ENCODE measurements around the gene VPS9D1. TPM values are rescaled to one million over a fixed set of nuclear protein-coding genes. Genes with fewer than 3 reads are reported as not detected.
A peak's percentile ranks its signal among the peaks of the same experiment; 100 is the strongest.

Gene VPS9D1
- total and polyA plus RNA-seq, 10 of the 15 experiments (the other 5 are each of a cell fraction or from before 2014, with no cell fraction given), result 0.65 to 4.2 (median 1.1) TPM

- TF ChIP-seq RBBP5 (conservative IDR thresholded peaks at IDR 0.05) (no peak), TARDBP (IDR thresholded peaks at IDR 0.05; ENCODE audit: borderline replicate concordance) (no peak), GABPA (IDR thresholded peaks at IDR 0.05; ENCODE audit: low read depth) (no peak), SREBF1 (IDR thresholded peaks at IDR 0.05; ENCODE audit: low read length) (no peak), SMC3 (IDR thresholded peaks at IDR 0.05; ENCODE audit: borderline replicate concordance, low read length) (no peak), HDAC2 (IDR thresholded peaks at IDR 0.05) (no peak)
- TF ChIP-seq, protein P1, sequence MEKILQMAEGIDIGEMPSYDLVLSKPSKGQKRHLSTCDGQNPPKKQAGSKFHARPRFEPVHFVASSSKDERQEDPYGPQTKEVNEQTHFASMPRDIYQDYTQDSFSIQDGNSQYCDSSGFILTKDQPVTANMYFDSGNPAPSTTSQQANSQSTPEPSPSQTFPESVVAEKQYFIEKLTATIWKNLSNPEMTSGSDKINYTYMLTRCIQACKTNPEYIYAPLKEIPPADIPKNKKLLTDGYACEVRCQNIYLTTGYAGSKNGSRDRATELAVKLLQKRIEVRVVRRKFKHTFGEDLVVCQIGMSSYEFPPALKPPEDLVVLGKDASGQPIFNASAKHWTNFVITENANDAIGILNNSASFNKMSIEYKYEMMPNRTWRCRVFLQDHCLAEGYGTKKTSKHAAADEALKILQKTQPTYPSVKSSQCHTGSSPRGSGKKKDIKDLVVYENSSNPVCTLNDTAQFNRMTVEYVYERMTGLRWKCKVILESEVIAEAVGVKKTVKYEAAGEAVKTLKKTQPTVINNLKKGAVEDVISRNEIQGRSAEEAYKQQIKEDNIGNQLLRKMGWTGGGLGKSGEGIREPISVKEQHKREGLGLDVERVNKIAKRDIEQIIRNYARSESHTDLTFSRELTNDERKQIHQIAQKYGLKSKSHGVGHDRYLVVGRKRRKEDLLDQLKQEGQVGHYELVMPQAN (conservative IDR thresholded peaks at IDR 0.05), result no peak
These were observed 32.3 kb downstream of the VPS9D1 start (continued) for GRCh38 chr16:89688395-89688794.

- H3K4me2 ChIP-seq (ENCODE audit: control insufficient read depth, insufficient read depth), result peak overlapping the region; percentile 82
- H3K36me3 ChIP-seq (ENCODE audit: control insufficient read depth in 2 of 2, insufficient read depth in 2 of 2, low read length in 1 of 2), result peaks cover 0 to 5% of the 10 kb centered on the region in 2 experiments; a peak in 3 of 4 replicates
- H3K4me3 ChIP-seq, result peak overlapping the region; percentile 88
- in situ Hi-C loops (cut with MboI), result no loop called here
- ATAC-seq (peak; percentile 85), FAIRE-seq (no peak), DNase-seq (ENCODE audit: low read depth, low spot score) (peak; percentile 24)
- CTCF ChIA-PET, result interaction anchor here (0.8 to 1.5 kb wide), 4 partner anchors 13 to 224 kb away, joined by 3 to 12 read pairs (median 3); no protein-coding TSS in a partner anchor
- intact Hi-C loops (cut with micrococcal nuclease; ENCODE audit: unreplicated experiment), result no loop called here
- WGBS (ENCODE audit: insufficient coverage, insufficient replicate concordance, low lambda C conversion rate, missing lambda C conversion rate), result 4% methylated on average over 42 of the region's 42 CpGs
- no TSS peak for BruUV-seq (replicated peaks)
- no peaks in the 10 kb centered on the region for H3K27me3 ChIP-seq (replicated peaks in 1 of 2; ENCODE audit: control insufficient read depth in 2 of 2, insufficient read depth in 2 of 2, low read length in 1 of 2)
- peak overlapping the region; percentile 87 for H3K9ac ChIP-seq (ENCODE audit: control insufficient read depth, insufficient read depth, low read length)
- H3K4me1 ChIP-seq (ENCODE audit: control insufficient read depth, insufficient read depth, low read length), result peaks cover 6% of the 10 kb centered on the region; the same call in 1 of the 2 replicates
- peak overlapping the region; percentile 97 for H2AFZ ChIP-seq (ENCODE audit: control insufficient read depth, low read depth, low read length)
- peak overlapping the region; percentile 93 for H3K27ac ChIP-seq (ENCODE audit: control insufficient read depth, insufficient read depth)
- H3K79me2 ChIP-seq (ENCODE audit: control insufficient read depth, insufficient read depth, low read length), result peaks cover 11% of the 10 kb centered on the region
- POLR2A ChIA-PET, result interaction anchor here (0.5 to 2.1 kb wide), 6 partner anchors 9 to 338 kb away, joined by 3 to 19 read pairs (median 4); partner anchors contain the start of genes CHMP1A, SPATA33, TCF25 and VPS9D1
- H4K20me1 ChIP-seq (ENCODE audit: control insufficient read depth, insufficient read depth), result no peaks in the 10 kb centered on the region
- RAD21 ChIA-PET (ENCODE audit: unreplicated experiment), result interaction anchor here (1.5 kb wide), 1 partner anchor 13 kb away, joined by 19 read pairs; the partner anchor contains the start of gene SPATA2L
- SMC1A ChIA-PET (ENCODE audit: uncharacterized antibody, unreplicated experiment), result interaction anchor here (1.0 to 1.6 kb wide), 3 partner anchors 13 to 173 kb away, joined by 3 to 8 read pairs (median 6); partner anchors contain the start of genes CHMP1A and SPATA33
- no peaks in the 10 kb centered on the region; the same call in 2 of the 3 replicates for H3K9me3 ChIP-seq (replicated peaks; ENCODE audit: control insufficient read depth, insufficient read depth, low read length)
- TF ChIP-seq ZNF24 (IDR thresholded peaks at IDR 0.05) (no peak), TBL1XR1 (IDR thresholded peaks at IDR 0.05; ENCODE audit: low read depth, low read length) (no peak), NR2C1 (IDR thresholded peaks at IDR 0.05) (0 out of 2 replicates have a peak, but pooled peaks have one; percentile 46), MEF2B (IDR thresholded peaks at IDR 0.05; ENCODE audit: partially characterized antibody, poor library complexity, severe bottlenecking) (peak; percentile 11), FOXK2 (IDR thresholded peaks at IDR 0.05) (peak; percentile 81), ETV6 (conservative IDR thresholded peaks at IDR 0.05 in 1 of 2, IDR thresholded peaks at IDR 0.05 in 1 of 2; ENCODE audit: borderline replicate concordance in 1 of 2, low read depth in 1 of 2) (no peak)
- TF ChIP-seq, protein P2, sequence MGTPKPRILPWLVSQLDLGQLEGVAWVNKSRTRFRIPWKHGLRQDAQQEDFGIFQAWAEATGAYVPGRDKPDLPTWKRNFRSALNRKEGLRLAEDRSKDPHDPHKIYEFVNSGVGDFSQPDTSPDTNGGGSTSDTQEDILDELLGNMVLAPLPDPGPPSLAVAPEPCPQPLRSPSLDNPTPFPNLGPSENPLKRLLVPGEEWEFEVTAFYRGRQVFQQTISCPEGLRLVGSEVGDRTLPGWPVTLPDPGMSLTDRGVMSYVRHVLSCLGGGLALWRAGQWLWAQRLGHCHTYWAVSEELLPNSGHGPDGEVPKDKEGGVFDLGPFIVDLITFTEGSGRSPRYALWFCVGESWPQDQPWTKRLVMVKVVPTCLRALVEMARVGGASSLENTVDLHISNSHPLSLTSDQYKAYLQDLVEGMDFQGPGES (IDR thresholded peaks at IDR 0.05), result no peak
- TF ChIP-seq, protein P3, sequence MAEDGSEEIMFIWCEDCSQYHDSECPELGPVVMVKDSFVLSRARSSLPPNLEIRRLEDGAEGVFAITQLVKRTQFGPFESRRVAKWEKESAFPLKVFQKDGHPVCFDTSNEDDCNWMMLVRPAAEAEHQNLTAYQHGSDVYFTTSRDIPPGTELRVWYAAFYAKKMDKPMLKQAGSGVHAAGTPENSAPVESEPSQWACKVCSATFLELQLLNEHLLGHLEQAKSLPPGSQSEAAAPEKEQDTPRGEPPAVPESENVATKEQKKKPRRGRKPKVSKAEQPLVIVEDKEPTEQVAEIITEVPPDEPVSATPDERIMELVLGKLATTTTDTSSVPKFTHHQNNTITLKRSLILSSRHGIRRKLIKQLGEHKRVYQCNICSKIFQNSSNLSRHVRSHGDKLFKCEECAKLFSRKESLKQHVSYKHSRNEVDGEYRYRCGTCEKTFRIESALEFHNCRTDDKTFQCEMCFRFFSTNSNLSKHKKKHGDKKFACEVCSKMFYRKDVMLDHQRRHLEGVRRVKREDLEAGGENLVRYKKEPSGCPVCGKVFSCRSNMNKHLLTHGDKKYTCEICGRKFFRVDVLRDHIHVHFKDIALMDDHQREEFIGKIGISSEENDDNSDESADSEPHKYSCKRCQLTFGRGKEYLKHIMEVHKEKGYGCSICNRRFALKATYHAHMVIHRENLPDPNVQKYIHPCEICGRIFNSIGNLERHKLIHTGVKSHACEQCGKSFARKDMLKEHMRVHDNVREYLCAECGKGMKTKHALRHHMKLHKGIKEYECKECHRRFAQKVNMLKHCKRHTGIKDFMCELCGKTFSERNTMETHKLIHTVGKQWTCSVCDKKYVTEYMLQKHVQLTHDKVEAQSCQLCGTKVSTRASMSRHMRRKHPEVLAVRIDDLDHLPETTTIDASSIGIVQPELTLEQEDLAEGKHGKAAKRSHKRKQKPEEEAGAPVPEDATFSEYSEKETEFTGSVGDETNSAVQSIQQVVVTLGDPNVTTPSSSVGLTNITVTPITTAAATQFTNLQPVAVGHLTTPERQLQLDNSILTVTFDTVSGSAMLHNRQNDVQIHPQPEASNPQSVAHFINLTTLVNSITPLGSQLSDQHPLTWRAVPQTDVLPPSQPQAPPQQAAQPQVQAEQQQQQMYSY (CRISPR knock-in tag; IDR thresholded peaks at IDR 0.05), result no peak
These were observed 33.4 kb downstream of the VPS9D1 start for GRCh38 chr16:89687092-89687940.

Data from GM12878 (cell line).